Suprapubic skin (tissue), 4 donors: ENCODE results near the gene WFDC1.

Source experiments
- CTCF ChIP-seq, 2 donors: fragments of 200-600 bp in 1 of 2; fragments of 450-650 bp in 1 of 2; sonication (generic) in 1 of 2; IDR thresholded peaks; one replicate each; pipeline ENCODE4 v1.5.1; 2016 to 2019; ENCODE audit warnings: antibody characterized with exemption in 2 of 2, mild to moderate bottlenecking in 1 of 2, moderate library complexity in 1 of 2
- EP300 ChIP-seq: sonication (generic); formaldehyde crosslinking; IDR thresholded peaks from one replicate; pipeline ENCODE4 v1.6.1; 2017; ENCODE audit warnings: antibody characterized with exemption
- POLR2A ChIP-seq, 2 donors: fragments of 450-650 bp; IDR thresholded peaks; one replicate each; pipeline ENCODE4 v1.6.1; 2017; ENCODE audit warnings: antibody characterized with exemption in 2 of 2, mild to moderate bottlenecking in 2 of 2, moderate library complexity in 2 of 2
- POLR2AphosphoS5 ChIP-seq, 3 donors: sonication (generic); formaldehyde crosslinking; IDR thresholded peaks; one replicate each; pipeline ENCODE4 v1.6.1; 2017; ENCODE audit warnings: antibody characterized with exemption in 3 of 3

GRCh38 chr16:84360170-84360569 is 65.5 kb downstream of the WFDC1 start:
- TF ChIP-seq CTCF (IDR thresholded peaks at IDR 0.05) (no peak), POLR2AphosphoS5 (IDR thresholded peaks at IDR 0.05) (no peak), POLR2A (IDR thresholded peaks at IDR 0.05) (no peak), EP300 (no peak)
